Measurements from ENCODE around the gene CCDC121. TPM values are rescaled to one million over a fixed set of nuclear protein-coding genes. Genes with fewer than 3 reads are reported as not detected.
"Not testable (repeated sequence)": the region's sequence is repeated elsewhere in the genome, so short reads cannot be mapped to it uniquely, and the experiment has no call there.

Gene CCDC121
- total RNA-seq, 1 donor from 2014 or later = 4.9 TPM

- no peak overlapping the region for H3K4me3 Mint-ChIP-seq
- H3K27me3 Mint-ChIP-seq (ENCODE audit: low read depth) = no peaks in the 10 kb centered on the region
- peaks cover 16% of the 10 kb centered on the region for H3K4me1 Mint-ChIP-seq
- no peaks in the 10 kb centered on the region for H3K9me3 Mint-ChIP-seq
- no peak overlapping the region for H3K27ac Mint-ChIP-seq
- H3K36me3 Mint-ChIP-seq = peaks cover 16% of the 10 kb centered on the region
- no peak for TF ChIP-seq CTCF (IDR thresholded peaks at IDR 0.05; ENCODE audit: unreplicated experiment)
- DNase-seq (ENCODE audit: low spot score in 2 of 2, unreplicated experiment in 2 of 2) = no peak
Observed at GRCh38 chr2:27627963-27628766, 647 bp downstream of the CCDC121 start.

GRCh38 chr2:27626921-27627320, 1.9 kb downstream of the CCDC121 start:
- not testable (repeated sequence) for H3K4me3 Mint-ChIP-seq; H3K27ac Mint-ChIP-seq; DNase-seq (ENCODE audit: low spot score in 2 of 2, unreplicated experiment in 2 of 2); H3K36me3 Mint-ChIP-seq; H3K27me3 Mint-ChIP-seq (ENCODE audit: low read depth); H3K9me3 Mint-ChIP-seq
- peaks cover 28% of the 10 kb centered on the region for H3K4me1 Mint-ChIP-seq

- Mint-ChIP-seq H3K27ac (peak overlapping the region; percentile 22), H3K36me3 (peaks cover 15% of the 10 kb centered on the region), H3K4me1 (peaks cover 30% of the 10 kb centered on the region)
- not testable (repeated sequence) for DNase-seq (ENCODE audit: low spot score in 2 of 2, unreplicated experiment in 2 of 2); H3K27me3 Mint-ChIP-seq (ENCODE audit: low read depth); H3K4me3 Mint-ChIP-seq; H3K9me3 Mint-ChIP-seq
Observed at GRCh38 chr2:27626323-27626722, 2.5 kb downstream of the CCDC121 start.

GRCh38 chr2:27624943-27625342, 3.9 kb downstream of the CCDC121 start:
- Mint-ChIP-seq H3K27ac (peak overlapping the region; percentile 7), H3K4me1 (peaks cover 30% of the 10 kb centered on the region), H3K36me3 (peaks cover 21% of the 10 kb centered on the region), H3K27me3 (ENCODE audit: low read depth) (no peaks in the 10 kb centered on the region), H3K9me3 (no peaks in the 10 kb centered on the region), H3K4me3 (no peak overlapping the region)
- no peak for DNase-seq (ENCODE audit: low spot score in 2 of 2, unreplicated experiment in 2 of 2)
- TF ChIP-seq CTCF (IDR thresholded peaks at IDR 0.05; ENCODE audit: unreplicated experiment) = no peak

- no peaks in the 10 kb centered on the region for H3K9me3 Mint-ChIP-seq
- peaks cover 28% of the 10 kb centered on the region for H3K36me3 Mint-ChIP-seq
- peaks cover 26% of the 10 kb centered on the region for H3K4me1 Mint-ChIP-seq
- no peak for TF ChIP-seq CTCF (IDR thresholded peaks at IDR 0.05; ENCODE audit: unreplicated experiment)
- H3K4me3 Mint-ChIP-seq = no peak overlapping the region
- no peaks in the 10 kb centered on the region for H3K27me3 Mint-ChIP-seq (ENCODE audit: low read depth)
- DNase-seq (ENCODE audit: low spot score in 2 of 2, unreplicated experiment in 2 of 2) = no peak
- peak overlapping the region; percentile 82 for H3K27ac Mint-ChIP-seq
Observed at GRCh38 chr2:27622921-27623384, 5.9 kb downstream of the CCDC121 start.

- Mint-ChIP-seq H3K27me3 (ENCODE audit: low read depth) (no peaks in the 10 kb centered on the region), H3K36me3 (peaks cover 36% of the 10 kb centered on the region), H3K4me1 (peaks cover 18% of the 10 kb centered on the region), H3K4me3 (no peak overlapping the region), H3K27ac (peak overlapping the region; percentile 82), H3K9me3 (no peaks in the 10 kb centered on the region)
- TF ChIP-seq CTCF (IDR thresholded peaks at IDR 0.05; ENCODE audit: unreplicated experiment) = no peak
- DNase-seq (ENCODE audit: low spot score in 2 of 2, unreplicated experiment in 2 of 2) = no peak
Observed at GRCh38 chr2:27621524-27621923, 7.3 kb downstream of the CCDC121 start.
